K562 (cell line): ENCODE data around the gene BTBD17. TPM values are rescaled to one million over a fixed set of nuclear protein-coding genes. Genes with fewer than 3 reads are reported as not detected.

Experiments
- CBX3 ChIP-seq, 2 experiments: IDR thresholded peaks; 1 replicate in 1 of 2; 2 replicates in 1 of 2; pipeline ENCODE4 v1.6.1; 2012; ENCODE audit warnings: inconsistent platforms in 2 of 2, low read length in 2 of 2, borderline replicate concordance in 1 of 2, control low read depth in 1 of 2
- CCNT2 ChIP-seq: IDR thresholded peaks from 2 replicates; pipeline ENCODE4 v1.6.1; 2011; ENCODE audit warnings: borderline replicate concordance, low read depth, mild to moderate bottlenecking, moderate library complexity, mixed read lengths, low read length; ENCODE audit not compliant: insufficient read length; ENCODE audit errors: extremely low read depth
- EGR1 ChIP-seq: fragments of 450-650 bp; conservative IDR thresholded peaks from 2 replicates; pipeline ENCODE4 v1.6.1; 2017; ENCODE audit warnings: mild to moderate bottlenecking
- GABPB2 ChIP-seq: fragments of 250-450 bp; sonication (Bioruptor Pico); conservative IDR thresholded peaks from 2 replicates; pipeline ENCODE4 v1.5.1; 2021; ENCODE audit warnings: mild to moderate bottlenecking
- MTF1 ChIP-seq: fragments of 250-450 bp; sonication (Bioruptor Pico); IDR thresholded peaks from 2 replicates; pipeline ENCODE4 v1.9.0; 2021; ENCODE audit warnings: moderate library complexity, mild to moderate bottlenecking, inconsistent platforms, borderline replicate concordance
- NUFIP1 ChIP-seq: fragments of 450-650 bp; IDR thresholded peaks from 2 replicates; pipeline ENCODE4 v1.6.1; 2018; ENCODE audit not compliant: partially characterized antibody
- PHTF2 ChIP-seq: fragments of 250-450 bp; sonication (Bioruptor Pico); IDR thresholded peaks from 2 replicates; pipeline ENCODE4 v1.5.0; 2021; ENCODE audit warnings: mild to moderate bottlenecking
- SMAD2 ChIP-seq: fragments of 150-350 bp; IDR thresholded peaks from 2 replicates; pipeline ENCODE4 v1.6.1; 2014; ENCODE audit warnings: low read depth, mild to moderate bottlenecking, low read length
- SOX6 ChIP-seq: fragments of 450-650 bp; IDR thresholded peaks from 2 replicates; pipeline ENCODE4 v1.6.1; 2014; ENCODE audit warnings: mild to moderate bottlenecking
- SREBF1 ChIP-seq: fragments of 150-350 bp; IDR thresholded peaks from 2 replicates; pipeline ENCODE4 v1.6.1; 2014; ENCODE audit warnings: antibody characterized with exemption, low read depth, low read length, borderline replicate concordance
- SREBF2 ChIP-seq: sonication (generic); formaldehyde crosslinking; IDR thresholded peaks from 2 replicates; pipeline ENCODE4 v1.4.0; 2020; ENCODE audit warnings: mild to moderate bottlenecking, missing genetic modification reagents
- ZBTB2 ChIP-seq: fragments of 450-650 bp; IDR thresholded peaks from 2 replicates; pipeline ENCODE4 v1.6.1; 2016; ENCODE audit warnings: antibody characterized with exemption
- ZNF12 ChIP-seq: sonication (generic); formaldehyde crosslinking; IDR thresholded peaks from 2 replicates; pipeline ENCODE4 v1.4.0; 2020; ENCODE audit warnings: mild to moderate bottlenecking, missing genetic modification reagents
- ZNF134 ChIP-seq: fragments of 250-450 bp; sonication (Bioruptor Pico); conservative IDR thresholded peaks from 2 replicates; pipeline ENCODE4 v1.4.0; 2020
- ZNF184 ChIP-seq: sonication (generic); formaldehyde crosslinking; IDR thresholded peaks from 2 replicates; pipeline ENCODE4 v1.5.0; 2020; ENCODE audit warnings: missing genetic modification reagents
- ZNF324 ChIP-seq: fragments of 250-450 bp; sonication (Bioruptor Pico); IDR thresholded peaks from 2 replicates; pipeline ENCODE4 v1.4.0; 2020; ENCODE audit warnings: mild to moderate bottlenecking
- ZNF512 ChIP-seq: IDR thresholded peaks from 2 replicates; pipeline ENCODE4 v1.6.1; 2016; ENCODE audit warnings: missing genetic modification characterization, missing compliant biosample characterization
- ZNF551 ChIP-seq: fragments of 250-450 bp; sonication (Bioruptor Pico); IDR thresholded peaks from 2 replicates; pipeline ENCODE4 v1.5.0; 2021; ENCODE audit warnings: mild to moderate bottlenecking, moderate library complexity
- ZNF561 ChIP-seq: fragments of 450-650 bp; formaldehyde crosslinking; conservative IDR thresholded peaks from 2 replicates; pipeline ENCODE4 v1.4.0; 2020; ENCODE audit warnings: mild to moderate bottlenecking, moderate library complexity
- ZNF830 ChIP-seq: fragments of 250-450 bp; sonication (Bioruptor Pico); IDR thresholded peaks from 2 replicates; pipeline ENCODE4 v1.5.0; 2021; ENCODE audit warnings: mild to moderate bottlenecking
- polyA plus RNA-seq, 8 experiments: library from polyadenylated mRNA; depleted of rRNA in 4 of 8; stranded (reverse) in 5 of 8; unstranded in 3 of 8; fragments of >200 nt; fragmentation: Nextera tagmentation in 2 of 8; fragmentation: Illumina TruSeq in 1 of 8; extraction: Ambion mirVana in 2 of 8; extraction: Trizol in 1 of 8; gene quantifications; 2 replicates each; pipeline versions ENCODE4 v1.2.1 to v1.2.3, GENCODE V29; 2011 to 2014; ENCODE audit warnings: inconsistent platforms in 1 of 8, missing spikeins in 1 of 8
- total RNA-seq, 7 experiments: library from RNA; depleted of rRNA in 6 of 7; stranded (reverse); fragments of >200 nt in 6 of 7; fragmentation: Illumina TruSeq in 2 of 7; extraction: Trizol in 2 of 7; gene quantifications; 2 replicates each; pipeline versions ENCODE4 v1.2.1 to v1.2.3, GENCODE V29; 2011 to 2021; ENCODE audit warnings: low replicate concordance in 1 of 7
- TF ChIP-seq, protein P1 (sequence below): fragments of 250-450 bp; sonication (Bioruptor Pico); IDR thresholded peaks from 2 replicates; pipeline ENCODE4 v1.4.0; 2020

The BTBD17 gene
- total and polyA plus RNA-seq, 9 of the 15 experiments (the other 6 are each of a cell fraction or from before 2014, with no cell fraction given), result not detected

DNA sequence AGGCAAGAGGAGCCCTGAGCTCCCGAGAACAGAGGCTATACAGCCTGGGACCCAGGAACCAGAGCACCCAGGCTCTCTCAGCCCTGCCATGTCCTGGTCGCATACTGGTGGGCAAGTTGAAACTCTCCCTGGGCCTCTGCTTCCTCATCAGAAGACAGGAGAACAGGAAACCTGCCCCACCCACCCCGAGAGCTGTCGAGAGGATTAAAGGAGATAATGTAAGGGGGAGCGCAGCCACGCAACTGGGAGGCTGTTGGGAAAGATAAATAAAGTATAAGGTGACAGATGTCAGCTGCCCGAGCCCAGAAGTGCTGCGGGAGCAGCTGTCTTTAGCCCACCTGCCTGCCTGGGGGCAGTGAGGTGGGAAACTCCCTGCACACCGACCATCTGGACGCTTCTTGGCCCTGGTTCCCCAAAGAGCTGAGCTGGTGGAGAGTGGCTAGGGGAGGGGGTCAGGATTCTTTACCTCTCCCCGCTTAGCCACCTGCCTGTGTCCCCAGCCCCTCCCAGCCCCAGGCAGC lies 28.8 kb downstream of the BTBD17 start (continued):
- TF ChIP-seq ZNF551, result no peak
- 0 out of 2 replicates have a peak, but pooled peaks have one; percentile 41 for TF ChIP-seq ZNF134 (CRISPR knock-in tag)
- TF ChIP-seq SOX6, result peak; percentile 79
- no peak for TF ChIP-seq EGR1
- no peak for TF ChIP-seq NUFIP1
- no peak for TF ChIP-seq ZNF324 (CRISPR knock-in tag)
- no peak for TF ChIP-seq ZNF561 (CRISPR knock-in tag)
- TF ChIP-seq ZNF12 (CRISPR knock-in tag), result no peak
- TF ChIP-seq SREBF1, result no peak
- TF ChIP-seq SMAD2, result no peak
- no peak for TF ChIP-seq ZNF184 (CRISPR knock-in tag)
- no peak for TF ChIP-seq SREBF2 (CRISPR knock-in tag)
- TF ChIP-seq ZNF830 (CRISPR knock-in tag), result no peak
- no peak for TF ChIP-seq GABPB2 (CRISPR knock-in tag)
- TF ChIP-seq PHTF2 (CRISPR knock-in tag), result no peak
- TF ChIP-seq ZNF512, result no peak
- no peak for TF ChIP-seq MTF1 (CRISPR knock-in tag)
- no peak for TF ChIP-seq ZBTB2
- peak; percentile 44 for TF ChIP-seq CCNT2
- TF ChIP-seq CBX3 (IDR thresholded peaks at IDR 0.05; ENCODE audit: borderline replicate concordance in 1 of 2, low read length in 2 of 2), result no peak
- TF ChIP-seq, protein P1, sequence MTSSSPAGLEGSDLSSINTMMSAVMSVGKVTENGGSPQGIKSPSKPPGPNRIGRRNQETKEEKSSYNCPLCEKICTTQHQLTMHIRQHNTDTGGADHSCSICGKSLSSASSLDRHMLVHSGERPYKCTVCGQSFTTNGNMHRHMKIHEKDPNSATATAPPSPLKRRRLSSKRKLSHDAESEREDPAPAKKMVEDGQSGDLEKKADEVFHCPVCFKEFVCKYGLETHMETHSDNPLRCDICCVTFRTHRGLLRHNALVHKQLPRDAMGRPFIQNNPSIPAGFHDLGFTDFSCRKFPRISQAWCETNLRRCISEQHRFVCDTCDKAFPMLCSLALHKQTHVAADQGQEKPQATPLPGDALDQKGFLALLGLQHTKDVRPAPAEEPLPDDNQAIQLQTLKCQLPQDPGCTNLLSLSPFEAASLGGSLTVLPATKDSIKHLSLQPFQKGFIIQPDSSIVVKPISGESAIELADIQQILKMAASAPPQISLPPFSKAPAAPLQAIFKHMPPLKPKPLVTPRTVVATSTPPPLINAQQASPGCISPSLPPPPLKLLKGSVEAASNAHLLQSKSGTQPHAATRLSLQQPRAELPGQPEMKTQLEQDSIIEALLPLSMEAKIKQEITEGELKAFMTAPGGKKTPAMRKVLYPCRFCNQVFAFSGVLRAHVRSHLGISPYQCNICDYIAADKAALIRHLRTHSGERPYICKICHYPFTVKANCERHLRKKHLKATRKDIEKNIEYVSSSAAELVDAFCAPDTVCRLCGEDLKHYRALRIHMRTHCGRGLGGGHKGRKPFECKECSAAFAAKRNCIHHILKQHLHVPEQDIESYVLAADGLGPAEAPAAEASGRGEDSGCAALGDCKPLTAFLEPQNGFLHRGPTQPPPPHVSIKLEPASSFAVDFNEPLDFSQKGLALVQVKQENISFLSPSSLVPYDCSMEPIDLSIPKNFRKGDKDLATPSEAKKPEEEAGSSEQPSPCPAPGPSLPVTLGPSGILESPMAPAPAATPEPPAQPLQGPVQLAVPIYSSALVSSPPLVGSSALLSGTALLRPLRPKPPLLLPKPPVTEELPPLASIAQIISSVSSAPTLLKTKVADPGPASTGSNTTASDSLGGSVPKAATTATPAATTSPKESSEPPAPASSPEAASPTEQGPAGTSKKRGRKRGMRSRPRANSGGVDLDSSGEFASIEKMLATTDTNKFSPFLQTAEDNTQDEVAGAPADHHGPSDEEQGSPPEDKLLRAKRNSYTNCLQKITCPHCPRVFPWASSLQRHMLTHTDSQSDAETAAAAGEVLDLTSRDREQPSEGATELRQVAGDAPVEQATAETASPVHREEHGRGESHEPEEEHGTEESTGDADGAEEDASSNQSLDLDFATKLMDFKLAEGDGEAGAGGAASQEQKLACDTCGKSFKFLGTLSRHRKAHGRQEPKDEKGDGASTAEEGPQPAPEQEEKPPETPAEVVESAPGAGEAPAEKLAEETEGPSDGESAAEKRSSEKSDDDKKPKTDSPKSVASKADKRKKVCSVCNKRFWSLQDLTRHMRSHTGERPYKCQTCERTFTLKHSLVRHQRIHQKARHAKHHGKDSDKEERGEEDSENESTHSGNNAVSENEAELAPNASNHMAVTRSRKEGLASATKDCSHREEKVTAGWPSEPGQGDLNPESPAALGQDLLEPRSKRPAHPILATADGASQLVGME (CRISPR knock-in tag), result no peak
